GM19395 (cell line): ENCODE results near the gene APAF1.
"Not testable (repeated sequence)": the region's sequence is repeated elsewhere in the genome, so short reads cannot be mapped to it uniquely, and the experiment has no call there.

Experiments
- ATAC-seq: cut with Tn5 transposase; IDR thresholded peaks from one replicate; pipeline ENCODE4 v1.9.1; 2021; ENCODE audit warnings: mild to moderate bottlenecking, moderate library complexity; ENCODE audit not compliant: unreplicated experiment

Gene APAF1

GRCh38 chr12:98644712-98645571 is at the start of gene APAF1, which contains the start of gene IKBIP:
Gene APAF1 (plus strand): TSS chr12:98645290. CDS start chr12:98648360, 3,070 bp downstream.
Gene IKBIP (minus strand): TSS chr12:98644788. CDS start chr12:98644701, 87 bp downstream.
- ATAC-seq = peak; percentile 83

DNA sequence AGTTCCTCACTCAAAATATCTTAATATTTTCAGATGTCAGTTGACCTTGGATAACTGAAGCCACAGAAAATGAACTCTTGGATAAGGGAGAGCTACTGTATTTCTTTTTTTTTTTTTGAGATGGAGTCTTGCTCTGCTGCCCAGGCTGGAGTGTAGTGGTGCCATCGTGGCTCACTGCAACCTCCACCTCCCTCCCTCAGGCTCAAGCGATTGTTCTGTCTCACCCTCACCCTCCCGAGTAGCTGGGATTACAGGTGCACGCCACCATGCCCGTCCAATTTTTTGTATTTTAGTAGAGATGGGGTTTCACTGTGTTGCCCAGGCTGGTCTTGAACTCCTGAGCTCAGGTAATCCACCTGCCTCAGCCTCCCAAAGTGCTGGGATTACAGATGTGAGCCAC is 47.8 kb upstream of the APAF1 start:
- ATAC-seq = not testable (repeated sequence)

DNA sequence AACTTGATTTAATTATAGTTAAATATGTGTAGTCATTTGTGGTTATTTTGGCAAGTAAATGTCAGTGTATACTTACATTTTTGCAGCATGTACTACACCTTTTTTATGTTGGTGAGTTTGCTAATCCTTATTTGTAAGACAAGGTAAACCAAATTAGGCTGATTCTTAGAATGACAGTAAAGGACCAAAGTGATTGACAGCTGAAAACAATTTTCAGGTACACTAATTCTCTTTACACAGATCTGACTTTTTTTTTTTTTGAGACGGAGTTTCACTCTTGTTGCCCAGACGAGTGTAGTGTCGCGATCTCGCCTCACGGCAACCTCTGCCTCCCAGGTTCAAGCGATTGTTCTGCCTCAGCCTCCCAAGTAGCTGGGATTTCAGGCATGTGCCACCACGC is 43.2 kb upstream of the APAF1 start:
- no peak for ATAC-seq

- no peak for ATAC-seq
Measured at GRCh38 chr12:98606359-98606988, 38.6 kb upstream of the APAF1 start.

DNA sequence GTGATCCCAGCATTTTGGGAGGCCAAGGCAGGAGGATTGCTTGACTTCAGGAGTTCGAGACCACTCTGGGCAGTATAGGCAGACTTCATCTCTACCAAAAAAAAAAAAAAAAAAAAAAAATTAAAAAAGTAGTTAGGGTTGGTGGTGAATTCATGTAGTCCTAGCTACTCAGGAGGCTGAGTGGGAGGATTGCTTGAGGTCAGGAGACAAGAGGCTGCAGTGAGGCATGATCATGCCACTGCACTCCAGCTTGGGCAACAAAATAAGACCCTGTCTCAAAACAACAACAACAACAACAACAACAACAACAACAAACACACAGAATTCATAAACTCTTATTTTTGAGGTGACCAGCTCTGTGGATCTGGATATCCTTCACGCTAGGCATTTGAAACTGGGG is 34.5 kb upstream of the APAF1 start:
- ATAC-seq = no peak

DNA sequence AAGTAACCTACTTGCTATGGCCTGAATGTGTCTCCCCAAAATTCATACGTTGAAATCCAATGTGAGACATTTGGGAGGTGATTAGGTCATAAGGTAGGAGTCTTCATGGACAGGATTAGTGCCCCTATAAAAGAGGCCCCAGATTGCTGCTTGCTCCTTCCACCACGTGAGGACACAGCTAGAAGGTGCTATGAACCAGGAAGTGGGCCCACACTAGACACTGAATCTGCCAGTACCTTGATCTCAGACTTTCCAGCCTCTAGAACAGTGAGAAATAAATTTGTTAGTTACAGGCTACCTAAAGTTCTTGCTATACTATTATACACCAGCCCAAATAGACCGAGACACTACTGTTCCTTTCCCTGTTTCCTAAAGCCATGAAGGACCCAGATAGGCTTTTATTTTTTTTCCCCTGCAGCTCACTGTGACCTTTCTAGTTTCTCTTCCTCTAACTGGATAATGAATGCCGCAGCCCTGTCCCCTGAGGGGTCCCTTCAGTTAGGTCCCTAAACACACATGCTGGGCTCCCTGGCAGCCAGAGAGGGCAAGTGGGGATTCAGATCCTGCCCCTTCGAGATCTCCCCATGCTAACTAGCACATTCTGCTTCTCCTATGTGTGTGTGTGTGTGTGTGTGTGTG is 32.3 kb upstream of the APAF1 start:
- peak; percentile 93 for ATAC-seq

DNA sequence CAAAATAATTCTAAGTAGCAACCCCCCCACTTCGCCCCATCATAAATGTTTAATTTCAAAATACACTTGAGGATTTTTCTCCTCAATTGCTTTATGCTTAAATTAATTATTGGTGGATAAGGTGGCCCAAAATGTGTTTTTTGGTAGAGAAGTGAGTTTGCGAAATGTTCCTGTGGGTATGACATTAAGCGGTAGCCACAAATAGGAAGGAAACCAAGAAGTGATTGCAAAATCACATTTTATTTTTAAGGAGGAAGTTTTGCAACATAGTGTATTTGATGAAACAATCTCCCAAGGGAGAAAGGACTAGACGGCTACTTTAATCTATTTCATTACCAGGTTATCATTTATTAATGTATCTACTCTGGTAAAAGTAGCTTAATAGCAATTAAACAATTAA is 26.1 kb upstream of the APAF1 start:
- ATAC-seq = no peak

GRCh38 chr12:98635657-98636323 is 9.3 kb upstream of the APAF1 start:
- peak; percentile 90 for ATAC-seq

GRCh38 chr12:98637068-98637467 is 8.0 kb upstream of the APAF1 start:
- ATAC-seq = no peak

DNA sequence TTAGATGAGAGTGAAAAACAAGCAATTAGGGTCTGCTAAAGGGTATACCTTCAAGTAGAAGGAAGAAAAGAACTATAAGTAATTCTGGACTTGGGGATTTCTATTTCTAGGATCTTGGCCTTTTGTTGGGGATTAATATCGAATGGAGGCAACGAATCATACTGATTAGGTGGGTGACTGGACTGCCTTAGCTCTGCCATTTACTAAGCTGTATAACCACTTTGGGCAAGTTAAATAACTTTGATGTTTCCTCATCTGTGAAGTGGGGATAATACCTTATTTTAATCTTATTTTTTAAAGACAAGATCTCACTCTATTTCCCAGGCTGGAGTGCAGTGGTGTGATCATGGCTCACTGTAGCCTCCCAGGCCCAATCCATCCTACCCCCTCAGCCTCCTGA is 7.1 kb upstream of the APAF1 start:
- ATAC-seq = no peak

DNA sequence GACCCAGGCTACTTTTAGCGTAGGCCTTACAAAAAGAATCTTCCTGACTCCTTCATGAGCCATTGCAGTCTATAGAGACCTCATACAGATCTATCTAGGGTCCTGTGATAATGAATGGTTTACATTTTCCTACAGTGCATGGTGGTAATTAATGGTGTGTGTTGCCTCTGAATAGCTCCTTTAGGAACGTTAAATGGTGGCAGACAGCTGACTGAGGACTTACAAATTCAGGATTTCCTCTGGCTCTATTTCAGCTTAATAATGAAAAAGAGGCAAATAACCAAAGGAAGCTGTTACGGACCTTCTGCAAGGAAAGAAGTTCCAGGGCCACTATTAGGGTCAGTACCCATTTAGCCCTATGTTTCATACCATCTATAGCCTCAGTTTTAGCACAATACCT is 5.6 kb upstream of the APAF1 start:
- ATAC-seq = no peak

GRCh38 chr12:98642801-98643200 is 2.3 kb upstream of the APAF1 start:
- not testable (repeated sequence) for ATAC-seq

- peak; percentile 25 for ATAC-seq
Measured at GRCh38 chr12:98644433-98644711, 718 bp upstream of the APAF1 start.

DNA sequence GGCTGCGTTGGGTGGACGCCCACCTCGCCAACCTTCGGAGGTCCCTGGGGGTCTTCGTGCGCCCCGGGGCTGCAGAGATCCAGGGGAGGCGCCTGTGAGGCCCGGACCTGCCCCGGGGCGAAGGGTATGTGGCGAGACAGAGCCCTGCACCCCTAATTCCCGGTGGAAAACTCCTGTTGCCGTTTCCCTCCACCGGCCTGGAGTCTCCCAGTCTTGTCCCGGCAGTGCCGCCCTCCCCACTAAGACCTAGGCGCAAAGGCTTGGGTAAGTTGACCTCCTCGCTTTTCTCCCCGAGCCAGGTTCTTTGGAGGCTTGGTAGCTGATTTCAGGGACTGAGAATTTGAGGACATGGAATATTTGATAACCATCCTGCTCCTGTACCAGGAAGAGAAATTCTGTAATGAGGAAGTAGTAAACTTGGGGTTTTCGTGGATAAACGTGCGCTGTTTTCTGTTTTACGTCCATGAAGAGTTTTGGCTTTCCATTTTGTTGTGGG is 530 bp downstream of the APAF1 start:
- peak; percentile 7 for ATAC-seq

DNA sequence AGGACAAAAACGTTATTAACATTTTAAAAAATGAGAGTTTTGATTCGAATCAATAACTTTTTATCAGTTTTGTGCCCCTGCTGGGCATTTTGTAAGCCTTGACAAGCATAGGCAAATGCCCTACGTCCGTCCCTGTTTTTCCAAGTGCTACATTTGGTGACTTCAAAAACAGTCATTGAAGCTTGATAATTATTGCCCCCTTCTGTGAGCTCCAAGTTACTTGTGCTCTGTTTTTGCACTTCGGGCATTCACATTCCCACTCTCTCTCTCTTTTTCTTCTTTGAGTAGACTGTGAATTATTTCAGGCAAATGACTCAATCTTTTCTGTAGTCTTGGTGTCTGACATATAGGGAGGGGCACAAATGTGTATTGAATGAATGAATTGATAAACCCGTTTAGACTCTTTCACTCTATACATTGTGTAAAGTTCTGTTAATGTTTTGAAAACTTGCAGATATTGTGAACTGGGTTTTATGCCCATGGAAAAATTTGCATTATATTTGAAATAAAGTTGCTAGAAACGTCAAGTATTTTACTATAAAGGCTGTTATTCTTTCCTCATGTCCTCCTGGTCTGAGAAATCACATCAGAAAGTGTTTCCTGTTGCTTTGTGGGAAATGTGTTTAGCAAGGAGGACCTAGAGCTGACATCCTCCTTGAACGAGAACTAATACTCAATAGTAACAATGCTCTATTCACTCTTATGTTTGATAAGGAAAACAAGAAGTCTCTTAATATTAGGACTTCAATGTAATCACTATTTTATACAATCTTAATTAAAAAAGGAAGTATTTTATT is 1.4 kb downstream of the APAF1 start:
- no peak for ATAC-seq

- ATAC-seq = no peak
Measured at GRCh38 chr12:98651328-98651727, 6.2 kb downstream of the APAF1 start.

GRCh38 chr12:98653866-98654493 is 8.9 kb downstream of the APAF1 start:
- peak; percentile 47 for ATAC-seq

- ATAC-seq = peak; percentile 63
Measured at GRCh38 chr12:98656289-98657101, 11.4 kb downstream of the APAF1 start.

GRCh38 chr12:98660521-98660920 is 15.4 kb downstream of the APAF1 start:
- no peak for ATAC-seq
